Nephron progenitor cell (in vitro differentiated cells): ENCODE measurements around the gene CACNA2D3.

Experiments used
- DNase-seq: peaks from one replicate; pipeline ENCODE4 v3.0.0; 2021
- H3K27ac Mint-ChIP-seq: 2 replicates; pipeline ENCODE4 v1.8.0; 2021; ENCODE audit warnings: mild to moderate bottlenecking, moderate library complexity, mixed read lengths
- H3K27me3 Mint-ChIP-seq: 2 replicates; pipeline ENCODE4 v1.8.0; 2021; ENCODE audit warnings: mild to moderate bottlenecking, low read depth, mixed read lengths; ENCODE audit not compliant: poor library complexity
- H3K36me3 Mint-ChIP-seq: 2 replicates; pipeline ENCODE4 v1.8.0; 2021; ENCODE audit warnings: low read depth, mixed read lengths
- H3K4me1 Mint-ChIP-seq: 2 replicates; pipeline ENCODE4 v1.8.0; 2021; ENCODE audit warnings: mixed read lengths
- H3K4me3 Mint-ChIP-seq: 2 replicates; pipeline ENCODE4 v1.8.0; 2021; ENCODE audit warnings: mild to moderate bottlenecking, moderate library complexity, mixed read lengths
- H3K9me3 Mint-ChIP-seq: 2 replicates; pipeline ENCODE4 v1.8.0; 2021; ENCODE audit warnings: mild to moderate bottlenecking, moderate library complexity, mixed read lengths
- CTCF ChIP-seq: fragments of 200-600 bp; sonication (generic); IDR thresholded peaks from 2 replicates; pipeline ENCODE4 v1.5.0; 2021; ENCODE audit warnings: antibody characterized with exemption

The CACNA2D3 gene

GRCh38 chr3:54671511-54671910, 549.2 kb downstream of the CACNA2D3 start:
- Mint-ChIP-seq H3K36me3 (no peaks in the 10 kb centered on the region), H3K27ac (no peak overlapping the region), H3K27me3 (peaks cover 8% of the 10 kb centered on the region), H3K4me3 (no peak overlapping the region), H3K4me1 (peaks cover 56% of the 10 kb centered on the region), H3K9me3 (no peaks in the 10 kb centered on the region)
- no peak for DNase-seq
- TF ChIP-seq CTCF, result no peak

GRCh38 chr3:54676087-54676486, 553.7 kb downstream of the CACNA2D3 start:
- DNase-seq, result no peak
- Mint-ChIP-seq H3K27ac (no peak overlapping the region), H3K4me1 (peaks cover 44% of the 10 kb centered on the region), H3K36me3 (no peaks in the 10 kb centered on the region), H3K9me3 (peaks cover 5% of the 10 kb centered on the region), H3K27me3 (peaks cover 13% of the 10 kb centered on the region), H3K4me3 (no peak overlapping the region)
- no peak for TF ChIP-seq CTCF

GRCh38 chr3:54681706-54682105, 559.4 kb downstream of the CACNA2D3 start:
- H3K36me3 Mint-ChIP-seq, result no peaks in the 10 kb centered on the region
- H3K9me3 Mint-ChIP-seq, result peaks cover 17% of the 10 kb centered on the region
- no peak overlapping the region for H3K27ac Mint-ChIP-seq
- H3K4me3 Mint-ChIP-seq, result no peak overlapping the region
- peaks cover 4% of the 10 kb centered on the region for H3K4me1 Mint-ChIP-seq
- DNase-seq, result no peak
- peaks cover 5% of the 10 kb centered on the region for H3K27me3 Mint-ChIP-seq
- no peak for TF ChIP-seq CTCF

- Mint-ChIP-seq H3K36me3 (no peaks in the 10 kb centered on the region), H3K4me1 (peaks cover 5% of the 10 kb centered on the region), H3K27me3 (peaks cover 5% of the 10 kb centered on the region), H3K27ac (no peak overlapping the region), H3K9me3 (peaks cover 12% of the 10 kb centered on the region), H3K4me3 (no peak overlapping the region)
- no peak for TF ChIP-seq CTCF
- no peak for DNase-seq
These were observed 562.9 kb downstream of the CACNA2D3 start for GRCh38 chr3:54685213-54685612.

- DNase-seq, result no peak
- no peak for TF ChIP-seq CTCF
- H3K4me3 Mint-ChIP-seq, result no peak overlapping the region
- no peaks in the 10 kb centered on the region for H3K9me3 Mint-ChIP-seq
- peaks cover 12% of the 10 kb centered on the region for H3K4me1 Mint-ChIP-seq
- H3K27ac Mint-ChIP-seq, result no peak overlapping the region
- H3K36me3 Mint-ChIP-seq, result no peaks in the 10 kb centered on the region
- H3K27me3 Mint-ChIP-seq, result peaks cover 4% of the 10 kb centered on the region
These were observed 569.0 kb downstream of the CACNA2D3 start for GRCh38 chr3:54691289-54691771.

- no peak for TF ChIP-seq CTCF
- Mint-ChIP-seq H3K4me1 (peaks cover 26% of the 10 kb centered on the region), H3K36me3 (no peaks in the 10 kb centered on the region), H3K9me3 (peaks cover 4% of the 10 kb centered on the region), H3K27ac (no peak overlapping the region), H3K4me3 (no peak overlapping the region), H3K27me3 (no peaks in the 10 kb centered on the region)
- no peak for DNase-seq
These were observed 574.0 kb downstream of the CACNA2D3 start for GRCh38 chr3:54696313-54696712.
